WTC11 (cell line): ENCODE measurements around the gene LRRC3B.

Experiments
- FOXP1 ChIP-seq: sonication (generic); formaldehyde crosslinking; IDR thresholded peaks from 2 replicates; pipeline ENCODE4 v1.8.0; 2022; ENCODE audit warnings: missing genetic modification reagents, mild to moderate bottlenecking, moderate library complexity, borderline replicate concordance
- RORB ChIP-seq: fragments of 250-450 bp; sonication (Bioruptor Pico); IDR thresholded peaks from 2 replicates; pipeline ENCODE4 v1.9.0; 2021; ENCODE audit warnings: mild to moderate bottlenecking
- TF ChIP-seq, protein P1 (sequence below): sonication (generic); formaldehyde crosslinking; IDR thresholded peaks from 2 replicates; pipeline ENCODE4 v1.8.0; 2022; ENCODE audit warnings: mild to moderate bottlenecking, missing genetic modification reagents

DNA sequence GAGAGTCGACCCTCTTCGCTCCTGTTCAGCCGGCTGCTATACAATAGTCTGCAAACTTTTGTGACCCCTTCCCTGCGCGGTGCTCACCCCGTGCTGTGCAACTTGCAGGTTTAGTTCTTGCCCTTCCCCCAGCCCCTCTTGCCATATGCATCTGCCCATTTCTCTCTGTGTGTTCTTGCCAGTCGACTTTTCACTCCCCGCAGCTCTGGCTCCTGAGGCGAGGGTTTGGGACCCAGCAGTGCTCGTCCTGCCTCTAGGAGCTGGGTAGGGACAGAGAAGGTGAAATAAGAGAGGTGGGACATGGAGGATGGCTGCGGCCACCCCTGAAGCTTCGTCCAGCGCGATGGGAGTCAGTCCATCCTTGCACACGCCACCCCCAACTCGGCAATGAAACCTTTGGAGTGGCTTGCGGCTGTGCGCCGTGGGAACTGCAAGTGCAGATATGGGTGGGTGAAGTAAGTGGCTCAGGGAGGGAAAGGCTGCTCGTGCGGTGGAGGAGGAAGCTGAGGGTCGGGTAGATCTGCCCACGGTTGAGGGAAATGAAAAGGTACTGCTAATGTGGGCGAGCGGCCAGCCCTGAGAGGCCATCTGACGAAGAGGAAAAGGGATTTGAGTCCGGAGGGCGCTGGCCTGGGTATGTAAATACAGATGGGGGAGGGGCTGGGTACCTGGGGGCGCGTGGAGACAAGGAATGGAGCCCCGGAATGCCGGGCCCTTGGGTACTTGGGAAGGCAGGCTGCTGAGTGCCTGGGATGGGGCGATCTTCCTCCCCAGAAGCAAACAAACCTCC lies 1.0 kb downstream of the LRRC3B start:
- TF ChIP-seq RORB (CRISPR knock-in tag) = no peak
- TF ChIP-seq, protein P1, sequence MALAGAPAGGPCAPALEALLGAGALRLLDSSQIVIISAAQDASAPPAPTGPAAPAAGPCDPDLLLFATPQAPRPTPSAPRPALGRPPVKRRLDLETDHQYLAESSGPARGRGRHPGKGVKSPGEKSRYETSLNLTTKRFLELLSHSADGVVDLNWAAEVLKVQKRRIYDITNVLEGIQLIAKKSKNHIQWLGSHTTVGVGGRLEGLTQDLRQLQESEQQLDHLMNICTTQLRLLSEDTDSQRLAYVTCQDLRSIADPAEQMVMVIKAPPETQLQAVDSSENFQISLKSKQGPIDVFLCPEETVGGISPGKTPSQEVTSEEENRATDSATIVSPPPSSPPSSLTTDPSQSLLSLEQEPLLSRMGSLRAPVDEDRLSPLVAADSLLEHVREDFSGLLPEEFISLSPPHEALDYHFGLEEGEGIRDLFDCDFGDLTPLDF (CRISPR knock-in tag) = no peak
- TF ChIP-seq FOXP1 (CRISPR knock-in tag) = no peak; the same call in 1 of the 2 replicates
